Body of pancreas (tissue), 4 donors: ENCODE data around the gene PPP6C. TPM values are rescaled to one million over a fixed set of nuclear protein-coding genes. Genes with fewer than 3 reads are reported as not detected.

Experiments
- ATAC-seq: fragments of 150-250 bp; one replicate; pipeline ENCODE4 v1.9.1; 2016
- DNase-seq, 4 donors: peaks; one replicate each; pipeline ENCODE4 v3.0.0-alpha.2; 2019
- H3K27ac ChIP-seq, 4 donors: fragments of 200-600 bp; sonication (generic); 1 replicate in 3 of 4; 2 replicates in 1 of 4; pipeline versions ENCODE4 v1.5.1 to v1.6.1; 2016 to 2019; ENCODE audit warnings: mild to moderate bottlenecking in 1 of 4, mixed read lengths in 1 of 4, moderate library complexity in 1 of 4
- H3K27me3 ChIP-seq, 2 donors: fragments of 200-600 bp; sonication (generic); one replicate each; pipeline ENCODE4 v1.6.0; 2016; ENCODE audit warnings: mild to moderate bottlenecking in 1 of 2
- H3K36me3 ChIP-seq, 2 donors: fragments of 200-600 bp; sonication (generic); replicated peaks in 1 of 2; 2 replicates each; pipeline ENCODE4 v1.5.1; 2016; ENCODE audit warnings: low read depth in 2 of 2; ENCODE audit not compliant: insufficient read depth in 1 of 2
- H3K4me1 ChIP-seq: fragments of 200-600 bp; sonication (generic); one replicate; pipeline ENCODE4 v1.6.0; 2016
- H3K4me3 ChIP-seq, 2 donors: fragments of 200-600 bp; sonication (generic); 1 replicate in 1 of 2; 2 replicates in 1 of 2; pipeline ENCODE4 v1.5.1; 2016 to 2019
- H3K9me3 ChIP-seq, 3 donors: fragments of 200-600 bp; sonication (generic); 1 replicate in 2 of 3; 2 replicates in 1 of 3; pipeline ENCODE4 v1.5.1; 2016
- CTCF ChIP-seq, 7 experiments: fragments of 450-650 bp in 4 of 7; fragments of 200-600 bp in 3 of 7; sonication (generic) in 3 of 7; IDR thresholded peaks; one replicate each; pipeline ENCODE4 v1.5.1; 2016 to 2019; ENCODE audit warnings: antibody characterized with exemption in 7 of 7
- POLR2A ChIP-seq, 3 donors: fragments of 450-650 bp; IDR thresholded peaks; one replicate each; pipeline ENCODE4 v1.6.1; 2016; ENCODE audit warnings: antibody characterized with exemption in 3 of 3, mild to moderate bottlenecking in 2 of 3
- WGBS, 2 donors: methylation state at CpG; one replicate each; pipeline ENCODE4 v1.1.5; 2017; 5-methylcytosine and 5-hydroxymethylcytosine counted together
- intact Hi-C: fragments of 100-400 bp; cut with DNase I; formaldehyde crosslinking; loops from one replicate; pipeline ENCODE4 v1.15.1; 2023
- total RNA-seq, 2 donors: library from RNA; depleted of rRNA; stranded (reverse); fragments of >200 nt; gene quantifications; one replicate each; pipeline ENCODE4 v1.1.0, GENCODE V29; 2016

The PPP6C gene
- total RNA-seq, 2 donors from 2014 or later, result 13.8 to 19.5 TPM

DNA sequence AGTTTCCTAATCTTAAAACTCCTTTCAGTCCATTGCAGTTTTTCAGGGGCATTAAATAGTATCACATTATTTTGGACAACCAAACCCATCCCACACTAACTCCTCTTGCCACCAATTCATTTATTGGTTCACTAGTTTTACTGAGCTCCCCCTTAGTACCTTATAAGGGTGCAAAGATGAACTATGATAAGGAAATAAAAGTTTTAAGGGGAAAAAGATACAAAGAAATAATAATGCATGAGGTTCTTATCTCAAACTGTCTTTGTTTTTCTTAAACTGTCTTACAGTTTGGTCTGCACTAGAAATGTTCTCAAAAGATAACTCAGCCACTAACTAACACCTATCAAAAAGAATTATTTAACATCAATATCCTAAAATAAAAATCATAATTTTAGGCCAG, 54.6 kb downstream of the PPP6C start:
- no peak for TF ChIP-seq CTCF (IDR thresholded peaks at IDR 0.05)
- H3K27ac ChIP-seq, result no peak overlapping the region
- no peaks in the 10 kb centered on the region for H3K9me3 ChIP-seq
- H3K4me1 ChIP-seq, result peaks cover 6% of the 10 kb centered on the region
- no peaks in the 10 kb centered on the region for H3K27me3 ChIP-seq
- DNase-seq (no peak), ATAC-seq (no peak)
- H3K36me3 ChIP-seq, result no peaks in the 10 kb centered on the region
- intact Hi-C loops, result no loop called here
- H3K4me3 ChIP-seq, result no peak overlapping the region

GRCh38 chr9:125133403-125134329, 55.9 kb downstream of the PPP6C start:
- Histone ChIP-seq H3K36me3 (no peaks in the 10 kb centered on the region), H3K9me3 (no peaks in the 10 kb centered on the region), H3K4me3 (no peak overlapping the region), H3K4me1 (peaks cover 6% of the 10 kb centered on the region), H3K27me3 (no peaks in the 10 kb centered on the region), H3K27ac (no peak overlapping the region)
- no peak for TF ChIP-seq CTCF (IDR thresholded peaks at IDR 0.05)
- TF ChIP-seq POLR2A (IDR thresholded peaks at IDR 0.05), result no peak
- intact Hi-C loops, result no loop called here
- DNase-seq, result no peak
- no peak for ATAC-seq
- WGBS, 2 donors, result 74 to 100% methylated on average over 1 of the region's 1 CpG

- Histone ChIP-seq H3K9me3 (no peaks in the 10 kb centered on the region), H3K36me3 (no peaks in the 10 kb centered on the region), H3K27me3 (no peaks in the 10 kb centered on the region), H3K27ac (peak overlapping the region in 1 of 4 donors; percentile 1), H3K4me1 (peaks cover 6% of the 10 kb centered on the region), H3K4me3 (no peak overlapping the region)
- intact Hi-C loops, result no loop called here
- 54% methylated on average over 6 of the region's 6 CpGs for WGBS, 2 donors
- DNase-seq (no peak), ATAC-seq (no peak)
- TF ChIP-seq CTCF (IDR thresholded peaks at IDR 0.05) (no peak), POLR2A (IDR thresholded peaks at IDR 0.05) (no peak)
Measured at GRCh38 chr9:125131778-125132177, 57.8 kb downstream of the PPP6C start.

GRCh38 chr9:125126019-125126746, 63.4 kb downstream of the PPP6C start:
- WGBS, 2 donors, result 84 to 86% methylated on average over 2 of the region's 2 CpGs

More at GRCh38 chr9:125126019-125126746, 63.4 kb downstream of the PPP6C start:
- no peaks in the 10 kb centered on the region for H3K4me1 ChIP-seq
- no peaks in the 10 kb centered on the region for H3K27me3 ChIP-seq
- intact Hi-C loops, result no loop called here
- H3K9me3 ChIP-seq, result no peaks in the 10 kb centered on the region
- ATAC-seq, result peak; percentile 75
- H3K4me3 ChIP-seq, result no peak overlapping the region
- peak; percentile 33 to 76 (median 60) for DNase-seq
- no peaks in the 10 kb centered on the region for H3K36me3 ChIP-seq
- H3K27ac ChIP-seq, result no peak overlapping the region
- TF ChIP-seq CTCF (IDR thresholded peaks at IDR 0.05), result no peak
- TF ChIP-seq POLR2A (IDR thresholded peaks at IDR 0.05), result no peak
